Lung microvascular endothelial cell (primary cell): ENCODE results near the gene TMEM37. TPM values are rescaled to one million over a fixed set of nuclear protein-coding genes. Genes with fewer than 3 reads are reported as not detected.

ENCODE experiments used
- DNase-seq, 2 donors: peaks; one replicate each; pipeline versions ENCODE4 v3.0.0 to v3.0.0-alpha.2; 2010; ENCODE audit warnings: low read depth in 2 of 2
- total RNA-seq: library from RNA; depleted of rRNA; stranded (reverse); fragments of >200 nt; gene quantifications from 2 replicates; pipeline ENCODE4 v1.2.1, GENCODE V29; 2014

Gene TMEM37
- total RNA-seq, 1 donor from 2014 or later = 0.20 TPM

DNA sequence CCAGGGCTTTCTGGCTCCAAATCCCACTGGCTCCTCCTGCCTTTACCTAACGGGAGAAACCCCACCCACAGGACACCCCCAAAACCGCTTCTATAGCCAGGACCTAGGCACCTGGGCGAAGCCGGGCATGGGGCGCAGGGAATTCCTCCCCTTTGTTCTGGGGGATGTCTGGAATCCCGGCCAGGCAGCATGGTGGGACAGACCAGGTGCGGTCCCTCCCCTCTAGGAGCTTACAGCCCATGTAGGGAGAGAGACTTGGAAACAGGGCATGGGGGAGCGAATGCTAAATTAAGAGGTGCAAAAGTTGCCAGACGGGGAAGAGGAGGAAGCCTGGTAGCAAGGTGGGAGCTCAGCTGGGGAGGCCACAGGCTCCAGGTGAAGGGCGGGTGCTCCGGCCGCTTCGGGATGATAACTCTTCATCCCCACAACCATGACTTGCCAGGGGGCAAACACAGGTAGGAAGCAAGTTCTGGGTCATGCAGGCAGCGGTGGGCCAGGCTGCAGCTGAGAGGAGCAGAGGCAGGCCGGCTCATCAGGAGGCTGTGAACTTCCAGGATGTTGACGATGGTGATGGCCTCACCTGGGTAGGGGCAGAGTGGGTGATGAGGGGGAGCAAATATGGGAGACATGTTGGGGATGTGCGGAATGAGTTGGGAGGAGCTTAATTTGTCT, 1.3 kb downstream of the TMEM37 start:
- DNase-seq = no peak

DNA sequence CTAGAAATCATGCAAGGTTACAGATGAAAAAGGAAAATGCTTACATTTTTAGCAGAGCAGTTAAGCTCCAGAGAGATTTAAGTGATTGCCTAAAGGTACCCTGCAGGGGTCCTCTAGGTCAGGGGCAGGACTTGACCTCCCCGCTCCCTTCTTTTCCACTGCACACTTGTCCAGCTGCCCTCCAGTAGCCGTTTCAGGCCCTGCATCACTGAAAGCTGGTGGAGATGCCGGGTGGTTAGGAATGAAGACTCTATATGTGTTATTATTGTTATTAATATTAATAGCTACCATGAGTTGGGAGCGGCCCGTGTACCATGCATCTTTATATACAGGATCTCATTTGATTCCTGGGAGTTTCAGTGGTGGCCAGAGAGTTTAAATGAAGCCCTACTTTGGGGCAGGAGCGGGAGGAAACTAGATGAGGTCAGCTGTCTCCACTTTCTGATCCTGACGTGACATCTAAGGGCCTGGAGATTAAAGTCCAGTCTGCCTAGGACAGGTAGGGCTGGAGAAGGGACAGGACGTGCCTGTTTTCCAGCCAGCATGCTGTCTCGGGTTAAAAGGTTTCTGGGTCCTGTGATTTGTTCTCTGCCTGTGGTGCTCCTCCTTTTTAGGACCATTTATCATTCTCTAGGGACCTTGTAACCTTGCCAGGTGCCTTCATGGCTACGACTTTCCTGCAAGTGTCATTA, 2.1 kb downstream of the TMEM37 start:
- DNase-seq = no peak

DNA sequence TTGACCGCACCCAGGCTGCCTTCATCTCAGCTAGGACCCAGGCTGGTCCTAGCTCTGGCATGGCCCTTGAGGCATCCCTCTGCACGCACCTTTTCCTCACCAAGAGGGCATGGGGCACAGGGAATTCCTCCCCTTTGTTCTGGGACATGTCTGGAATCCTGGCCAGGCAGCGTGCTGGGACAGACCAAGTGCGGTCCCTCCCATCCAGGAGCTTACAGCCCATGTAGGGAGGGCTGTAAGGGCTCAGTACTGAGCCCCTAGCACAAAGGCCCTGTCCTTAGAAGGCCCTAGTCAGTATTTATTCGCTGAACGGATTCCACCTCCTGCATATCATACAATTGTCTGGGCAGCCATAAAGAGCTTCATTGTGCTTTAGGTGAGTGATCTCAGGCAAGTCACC, 3.0 kb downstream of the TMEM37 start:
- no peak for DNase-seq

DNA sequence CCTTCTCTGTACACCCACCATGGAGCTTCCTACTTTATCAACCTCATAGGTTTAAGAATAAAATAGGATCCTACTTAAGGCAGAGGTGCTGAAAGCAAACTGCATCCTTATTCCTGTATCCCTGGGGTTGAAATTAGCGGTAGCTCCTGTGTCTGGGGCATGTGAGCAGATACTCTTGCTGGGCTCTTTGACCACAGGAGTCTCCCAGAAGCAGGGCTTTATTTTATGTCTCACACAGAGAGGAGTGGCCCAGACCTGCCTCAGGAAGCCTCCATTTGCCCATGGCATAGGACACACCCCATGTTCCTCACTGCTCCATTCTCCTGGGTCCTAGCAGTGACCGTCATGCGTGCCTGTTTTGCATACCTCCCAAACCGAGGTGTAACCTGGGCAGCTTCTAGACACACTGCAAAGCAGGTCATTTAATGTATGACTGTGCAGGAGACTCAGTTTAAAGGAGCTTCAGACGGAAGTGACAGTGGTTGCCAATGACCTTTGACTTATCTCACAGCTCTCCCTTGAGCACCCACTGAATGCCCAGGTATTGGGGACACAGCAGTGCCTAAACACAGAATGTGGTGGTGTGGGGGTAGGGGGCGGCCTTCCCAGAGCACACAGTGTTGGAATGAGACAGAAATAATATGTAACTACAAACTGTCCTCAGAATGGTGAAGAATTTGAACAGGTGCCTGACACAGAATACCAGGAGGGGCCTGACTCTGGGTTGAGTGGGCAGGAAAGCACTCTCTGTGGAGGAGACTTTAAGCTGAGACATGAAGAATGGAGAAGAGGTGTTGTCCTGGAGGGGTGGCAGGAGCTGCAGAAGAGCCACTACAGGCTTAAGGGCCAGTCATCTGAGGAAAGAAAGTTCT, 3.7 kb downstream of the TMEM37 start:
- DNase-seq = no peak

DNA sequence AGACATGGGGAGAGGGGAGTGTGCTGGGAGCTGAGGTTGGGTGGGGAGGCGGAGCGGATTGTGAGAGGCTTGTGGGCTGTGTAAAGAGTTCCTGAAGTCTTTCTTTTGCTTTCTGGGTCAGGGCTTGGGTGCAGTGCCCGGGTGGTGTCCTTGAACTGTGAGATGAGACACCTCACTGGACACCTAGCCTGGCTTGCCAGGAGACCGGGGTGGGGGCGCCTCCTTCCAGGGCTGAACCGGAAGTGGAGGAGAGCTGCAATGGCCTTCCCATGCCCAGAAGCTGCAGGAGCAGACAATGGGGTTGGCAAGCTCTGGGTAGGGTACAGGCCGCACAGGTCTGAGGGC, 4.3 kb downstream of the TMEM37 start:
- DNase-seq = no peak

DNA sequence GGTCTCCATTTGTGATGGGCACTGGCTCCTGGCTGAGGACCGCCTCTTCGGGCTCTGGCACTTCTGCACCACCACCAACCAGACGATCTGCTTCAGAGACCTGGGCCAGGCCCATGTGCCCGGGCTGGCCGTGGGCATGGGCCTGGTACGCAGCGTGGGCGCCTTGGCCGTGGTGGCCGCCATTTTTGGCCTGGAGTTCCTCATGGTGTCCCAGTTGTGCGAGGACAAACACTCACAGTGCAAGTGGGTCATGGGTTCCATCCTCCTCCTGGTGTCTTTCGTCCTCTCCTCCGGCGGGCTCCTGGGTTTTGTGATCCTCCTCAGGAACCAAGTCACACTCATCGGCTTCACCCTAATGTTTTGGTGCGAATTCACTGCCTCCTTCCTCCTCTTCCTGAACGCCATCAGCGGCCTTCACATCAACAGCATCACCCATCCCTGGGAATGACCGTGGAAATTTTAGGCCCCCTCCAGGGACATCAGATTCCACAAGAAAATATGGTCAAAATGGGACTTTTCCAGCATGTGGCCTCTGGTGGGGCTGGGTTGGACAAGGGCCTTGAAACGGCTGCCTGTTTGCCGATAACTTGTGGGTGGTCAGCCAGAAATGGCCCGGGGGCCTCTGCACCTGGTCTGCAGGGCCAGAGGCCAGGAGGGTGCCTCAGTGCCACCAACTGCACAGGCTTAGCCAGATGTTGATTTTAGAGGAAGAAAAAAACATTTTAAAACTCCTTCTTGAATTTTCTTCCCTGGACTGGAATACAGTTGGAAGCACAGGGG, 5.5 kb downstream of the TMEM37 start:
- DNase-seq = no peak

DNA sequence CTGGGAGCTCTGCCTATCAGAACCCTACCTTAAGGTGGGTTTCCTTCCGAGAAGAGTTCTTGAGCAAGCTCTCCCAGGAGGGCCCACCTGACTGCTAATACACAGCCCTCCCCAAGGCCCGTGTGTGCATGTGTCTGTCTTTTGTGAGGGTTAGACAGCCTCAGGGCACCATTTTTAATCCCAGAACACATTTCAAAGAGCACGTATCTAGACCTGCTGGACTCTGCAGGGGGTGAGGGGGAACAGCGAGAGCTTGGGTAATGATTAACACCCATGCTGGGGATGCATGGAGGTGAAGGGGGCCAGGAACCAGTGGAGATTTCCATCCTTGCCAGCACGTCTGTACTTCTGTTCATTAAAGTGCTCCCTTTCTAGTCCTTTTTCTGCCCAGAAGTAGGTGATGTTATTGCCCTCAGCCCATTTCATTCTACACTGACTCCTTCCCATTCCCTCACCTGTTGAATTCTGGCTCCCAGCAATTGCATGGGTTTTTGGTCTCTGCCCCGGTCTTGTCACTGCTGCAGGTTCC, 6.5 kb downstream of the TMEM37 start:
- no peak for DNase-seq

DNA sequence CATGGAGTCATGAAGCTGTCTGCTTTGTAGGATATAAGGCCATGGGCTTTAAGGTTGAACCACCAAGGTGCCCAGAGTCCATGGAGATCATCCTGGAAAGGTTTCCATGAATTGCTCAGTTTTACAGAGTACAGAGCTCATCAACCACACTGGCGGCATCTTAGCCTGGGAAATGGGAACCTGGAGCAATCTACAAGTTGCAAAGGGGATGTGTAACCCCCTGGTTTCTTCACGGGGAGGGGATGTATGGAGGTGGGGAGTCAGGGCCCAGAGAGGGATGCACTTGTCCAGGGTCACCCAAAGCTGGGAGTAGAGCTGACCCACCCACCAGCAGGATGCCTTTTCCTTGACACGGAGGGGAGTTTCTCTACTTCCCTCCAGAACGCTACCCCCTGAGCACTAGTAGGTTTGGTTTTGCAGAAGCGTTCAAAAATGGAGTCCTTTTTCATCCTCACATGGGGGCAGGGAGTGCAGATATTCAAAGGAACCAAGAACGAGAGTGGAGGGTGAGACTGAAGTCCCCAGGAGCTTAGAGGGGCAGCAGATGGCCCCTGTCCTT, 7.2 kb downstream of the TMEM37 start:
- no peak for DNase-seq

DNA sequence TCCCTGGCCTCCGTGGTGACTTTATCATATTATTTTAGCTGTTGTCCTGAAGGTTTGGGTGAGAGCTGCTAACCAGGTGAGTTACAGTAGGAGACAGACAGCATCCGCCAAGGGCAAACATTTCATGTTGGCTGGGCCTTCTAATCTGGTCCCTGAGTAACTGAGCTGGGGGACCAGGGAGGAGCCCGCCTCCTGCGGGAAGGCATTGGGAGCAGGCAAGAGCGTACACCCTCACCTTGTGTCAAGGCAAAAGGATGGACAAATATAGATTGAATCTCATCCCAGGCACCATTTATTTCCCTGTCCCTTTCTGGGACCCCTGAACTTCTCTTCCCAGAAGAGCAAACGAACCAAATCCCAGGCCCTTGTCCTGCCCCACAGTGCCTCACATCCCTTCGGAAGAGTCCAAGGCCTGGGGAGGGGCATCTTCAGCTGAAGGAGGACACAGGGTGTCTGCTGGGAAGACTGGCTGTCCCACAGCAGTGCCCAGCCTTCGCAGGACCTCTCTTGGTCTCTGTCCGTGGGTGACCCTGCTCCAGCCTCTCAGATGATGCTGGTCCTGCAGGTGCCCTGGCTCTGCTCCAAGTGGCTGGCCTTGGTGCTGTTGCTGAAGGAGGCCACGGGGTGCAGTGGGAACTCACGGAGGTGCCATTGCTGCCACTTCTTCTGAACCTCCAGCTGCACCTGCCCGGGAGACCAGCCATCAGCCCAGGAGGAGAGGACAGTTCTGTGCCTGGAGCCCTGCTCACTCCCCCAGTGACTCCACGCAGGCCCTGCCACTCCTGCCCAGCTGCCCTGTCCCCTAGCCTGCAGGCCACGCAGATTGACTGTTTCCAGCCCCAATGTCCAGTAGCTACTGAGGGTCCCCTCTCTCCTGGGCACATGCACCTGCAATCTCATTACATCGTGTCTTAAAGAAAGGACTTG, 8.2 kb downstream of the TMEM37 start:
- no peak for DNase-seq

DNA sequence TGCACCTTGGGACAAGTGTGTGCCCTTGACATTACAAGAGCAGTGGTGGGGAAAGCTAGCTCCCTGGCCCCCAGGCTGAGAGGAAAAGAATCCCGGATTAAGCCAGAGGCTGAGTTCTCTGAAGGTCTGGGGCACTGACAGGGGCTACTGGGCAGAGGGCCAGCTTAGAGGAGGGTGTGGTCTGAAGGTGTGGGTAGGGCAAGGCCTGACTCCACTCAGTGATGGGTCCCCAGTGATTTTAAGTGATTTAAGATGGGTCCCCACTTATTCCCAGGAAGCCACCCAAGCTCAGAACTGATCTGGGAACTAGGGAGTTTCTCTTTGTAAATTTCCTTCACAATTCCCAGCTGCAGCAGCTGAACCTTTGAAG, 8.8 kb downstream of the TMEM37 start:
- no peak for DNase-seq

DNA sequence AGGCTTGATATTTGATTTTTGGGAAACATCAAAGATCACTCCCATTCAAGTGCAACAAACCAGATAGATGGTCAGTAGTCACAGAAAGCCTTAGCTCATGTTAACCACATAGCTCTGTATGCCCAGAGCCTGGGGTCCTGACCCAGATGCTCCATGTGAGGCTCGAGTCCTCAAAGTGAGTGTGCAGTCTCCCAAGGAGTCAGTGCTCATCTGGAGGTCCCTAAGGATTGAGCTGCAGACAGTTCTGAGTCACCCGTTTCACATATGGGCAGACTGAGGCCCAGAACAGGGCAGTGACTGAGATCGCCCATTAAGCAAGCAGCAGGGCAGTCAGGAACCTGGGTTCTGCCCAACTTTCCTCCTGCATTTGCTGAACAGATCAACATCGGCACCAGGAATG, 9.2 kb downstream of the TMEM37 start:
- DNase-seq = no peak

DNA sequence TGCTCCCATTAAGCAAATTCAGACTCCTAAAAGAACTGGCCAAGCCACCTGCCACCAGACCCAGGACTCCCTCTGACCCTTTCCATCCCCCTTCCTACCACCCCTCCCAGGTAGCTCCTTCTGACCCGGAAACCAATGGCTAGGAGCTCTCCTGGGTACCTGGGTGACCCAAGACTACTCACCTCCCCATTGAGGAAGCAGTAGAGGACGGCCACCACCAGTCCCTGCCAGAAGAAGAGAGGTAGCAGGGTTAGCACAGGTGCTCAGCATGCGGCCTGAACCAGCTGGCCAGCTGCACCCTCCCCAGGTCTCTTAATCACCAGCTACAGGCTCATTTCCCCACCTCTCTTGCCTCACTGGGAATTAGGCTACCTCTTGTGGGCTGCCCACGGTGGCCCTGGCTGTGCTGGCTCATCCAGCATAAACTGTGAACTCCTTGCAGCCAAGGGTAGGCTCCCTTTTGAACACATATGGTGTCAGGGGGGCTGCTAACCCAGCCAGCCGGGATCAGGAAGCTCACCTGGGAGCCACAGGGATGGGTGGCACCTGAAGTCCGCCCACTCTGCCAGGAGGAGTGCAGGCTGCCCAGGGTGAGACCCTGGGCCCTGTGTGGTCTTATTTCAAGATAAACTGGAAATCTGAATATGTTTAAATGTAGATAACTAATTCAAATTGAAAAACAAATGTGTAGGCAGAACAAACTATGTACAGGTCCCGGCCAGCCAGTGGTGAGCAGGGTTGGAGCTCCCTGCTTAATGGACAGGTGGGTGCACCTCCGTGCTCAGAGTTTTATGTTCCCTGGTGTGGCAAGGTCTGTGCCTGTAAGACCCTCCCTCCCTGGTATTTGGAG, 9.9 kb downstream of the TMEM37 start:
- no peak for DNase-seq

DNA sequence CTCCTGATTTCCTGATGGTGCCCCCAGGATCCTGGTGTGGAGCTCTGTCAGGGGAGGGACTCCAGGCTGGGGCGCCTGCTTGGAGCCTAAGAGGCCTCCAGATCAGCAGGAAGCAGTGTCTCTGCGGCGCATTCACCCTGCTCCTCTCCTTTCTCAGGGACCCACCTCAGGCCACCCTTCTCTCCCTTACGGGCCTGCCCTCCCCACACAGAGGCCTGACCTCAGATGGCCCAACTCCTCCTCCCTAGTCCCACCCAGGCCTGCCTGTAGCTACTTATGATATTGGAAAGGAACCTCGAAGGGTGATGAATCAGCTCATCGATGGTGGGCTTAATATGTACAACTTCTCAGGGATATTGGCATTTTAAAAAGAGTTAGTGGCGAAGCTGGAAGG, 10.6 kb downstream of the TMEM37 start:
- DNase-seq = no peak

DNA sequence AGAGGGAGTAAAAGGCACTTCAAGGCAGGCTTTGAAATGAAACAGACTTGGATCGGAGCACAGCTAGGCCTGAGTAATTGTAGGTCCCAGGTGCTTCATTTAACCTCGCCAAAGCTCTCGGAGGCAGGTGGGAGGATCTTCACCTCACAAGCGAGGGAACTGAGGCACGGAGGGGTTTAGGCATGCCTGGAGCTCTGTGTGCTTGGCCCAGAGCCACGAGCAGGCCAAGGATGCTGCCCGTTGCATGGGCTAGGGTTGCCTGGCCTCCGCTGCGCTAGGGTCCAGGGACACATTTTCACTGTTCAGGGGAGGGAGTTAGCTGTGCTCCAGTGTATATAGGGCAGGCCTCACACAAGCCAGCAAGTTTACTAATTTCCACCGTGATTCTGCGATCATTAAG, 11.2 kb downstream of the TMEM37 start:
- DNase-seq = no peak

DNA sequence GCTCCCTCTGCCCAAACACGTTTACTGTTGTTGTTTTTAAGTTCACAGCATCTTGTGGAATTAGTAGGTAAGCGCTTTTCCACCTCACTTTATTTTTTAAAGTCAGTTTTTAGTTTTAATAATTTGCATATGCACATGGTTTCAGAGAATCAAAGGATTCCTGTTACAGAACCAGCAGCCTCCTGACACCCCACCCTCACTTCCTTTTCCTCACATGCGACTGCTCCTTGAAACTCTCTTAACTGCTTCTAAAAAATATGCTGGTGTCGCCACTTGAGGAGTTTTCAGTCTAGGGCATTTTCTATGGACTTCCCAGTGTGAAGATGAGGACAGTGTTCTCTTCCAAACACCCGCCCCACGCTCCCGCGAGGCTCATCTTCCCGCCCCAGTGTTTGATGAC, 14.4 kb downstream of the TMEM37 start:
- DNase-seq = no peak

DNA sequence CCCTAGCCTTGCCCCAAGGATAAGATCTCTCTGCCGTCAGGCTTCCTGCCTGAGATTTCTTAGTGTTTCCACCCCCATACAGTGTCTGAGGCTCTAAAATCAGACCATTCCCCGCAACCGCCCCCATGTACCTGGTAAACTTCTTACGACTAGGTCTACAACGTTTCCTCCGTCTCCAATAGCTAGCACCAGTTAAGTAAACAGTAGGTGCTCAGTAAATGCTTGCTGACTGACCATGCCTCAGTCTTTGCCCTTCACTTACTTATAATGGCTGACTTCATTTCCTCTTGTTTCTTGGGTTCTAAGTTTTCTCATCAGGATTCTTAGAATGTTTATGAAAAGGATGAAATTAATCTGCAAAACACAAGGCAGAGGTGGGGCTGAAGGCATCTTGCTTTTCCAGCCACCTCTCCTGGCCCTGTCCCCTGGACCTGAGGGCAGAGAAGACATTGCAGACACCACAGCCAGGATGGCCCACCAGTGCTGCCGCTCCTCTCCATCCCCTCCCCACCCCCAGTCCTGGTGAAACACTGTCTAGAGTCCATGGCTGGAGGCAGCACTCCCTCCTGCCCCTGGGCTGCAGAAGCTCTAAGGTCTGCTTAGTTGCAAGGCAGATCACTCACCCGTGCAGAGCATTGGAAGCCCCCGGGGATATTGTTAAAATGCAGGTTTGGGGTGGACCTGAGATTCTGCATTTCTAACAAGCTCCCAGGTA, 16.9 kb downstream of the TMEM37 start:
- DNase-seq = no peak

DNA sequence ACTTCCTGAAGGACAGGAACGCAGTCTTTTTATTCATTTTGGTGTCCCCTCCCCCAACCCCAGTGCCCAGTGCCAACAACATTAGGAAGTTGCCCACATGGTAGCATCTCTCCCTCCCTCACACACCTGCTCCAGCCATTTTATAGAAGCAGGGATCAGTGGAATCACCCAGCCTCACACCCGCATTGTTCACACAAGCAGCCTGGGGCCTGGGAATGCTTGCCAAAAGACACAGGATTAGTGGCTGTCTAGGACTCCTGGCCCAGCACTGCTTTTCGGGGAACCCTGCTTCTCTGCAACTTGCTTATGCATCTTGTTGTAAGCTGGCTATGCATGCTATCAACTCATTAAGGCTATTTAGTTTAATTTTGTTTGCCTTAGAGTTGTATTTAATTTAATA, 17.9 kb downstream of the TMEM37 start:
- DNase-seq = no peak

DNA sequence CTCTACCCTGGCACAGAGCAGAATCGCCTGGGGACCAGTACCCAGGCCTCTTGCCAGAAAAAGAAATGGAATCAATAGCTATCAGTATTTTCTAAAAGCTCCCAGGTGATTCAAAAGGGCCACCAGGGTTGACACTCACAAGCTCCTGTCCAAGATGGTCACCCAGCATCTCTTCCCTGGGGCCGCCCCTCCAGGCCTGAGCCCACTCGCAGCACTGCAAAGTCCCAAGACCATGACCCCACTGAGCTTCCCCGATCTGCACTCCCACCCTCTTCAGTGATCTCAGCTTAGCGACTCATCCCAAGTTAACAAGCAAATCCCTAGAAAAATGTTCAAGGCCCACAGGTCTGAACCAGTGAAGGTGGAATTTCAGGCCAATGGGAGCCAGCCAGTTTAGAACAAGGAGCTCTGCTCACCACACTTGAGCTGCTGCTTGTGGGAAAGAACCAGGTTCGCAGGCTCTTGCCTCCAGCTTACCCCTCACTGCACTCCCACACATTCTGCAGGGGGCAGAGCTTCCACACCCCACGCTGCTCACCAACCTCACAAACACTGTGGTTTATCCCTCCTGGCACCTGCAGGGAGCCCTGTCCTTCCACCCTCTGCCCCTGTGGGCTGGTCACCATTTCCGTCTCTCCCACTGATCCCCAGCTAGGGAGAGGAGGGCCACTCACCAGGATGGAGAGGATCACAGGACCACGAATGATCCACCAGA, 19.8 kb downstream of the TMEM37 start:
- no peak for DNase-seq
